K562 (cell line): ENCODE results near the gene AJUBA. TPM values are rescaled to one million over a fixed set of nuclear protein-coding genes. Genes with fewer than 3 reads are reported as not detected.

Source experiments
- ATAC-seq: fragments of 200-7000 bp; cut with Tn5 transposase; 3 replicates; pipeline ENCODE4 v1.9.1; 2020; ENCODE audit warnings: moderate library complexity
- BruUV-seq: library from RNA; stranded (reverse); fragments of 400-500 nt; replicated peaks from 2 replicates; lab custom pipeline; 2021; lab: Mats Ljungman, UMichigan
- CTCF ChIA-PET: fragments of 300-600 bp; formaldehyde crosslinking; extraction: SDS; loops from one replicate; lab custom pipeline; 2021; ENCODE audit warnings: low intra/inter-chr PET ratio; lab: Yijun Ruan, JAX
- POLR2A ChIA-PET: fragments of 300-600, 350-650 bp; sonication (Branson Sonifier 250); formaldehyde crosslinking; extraction: SDS; loops from one replicate; lab custom pipeline; 2021; ENCODE audit warnings: antibody characterized with exemption, inconsistent platforms; lab: Yijun Ruan, JAX
- DNase-seq, 4 experiments: peaks; one replicate each; pipeline versions ENCODE4 v3.0.0 to v3.0.0-alpha.2; 2011 to 2018; ENCODE audit warnings: low spot score in 3 of 4, mixed read lengths in 3 of 4; ENCODE audit errors: extremely low read depth in 1 of 4
- FAIRE-seq: peaks from 2 replicates; lab custom pipeline; 2011; peaks lifted over from hg19 to GRCh38; lab: Jason Lieb, UNC
- H2AFZ ChIP-seq: 2 replicates; pipeline ENCODE4 v1.6.0; 2011; ENCODE audit warnings: low read depth, low read length, control low read depth, inconsistent platforms
- H3K27ac ChIP-seq: fragments of 200-600 bp; 3 replicates; pipeline ENCODE4 v1.8.0; 2011; ENCODE audit warnings: low read depth, mild to moderate bottlenecking, control low read depth, inconsistent platforms, low read length, moderate library complexity, mixed read lengths; ENCODE audit errors: extremely low read depth
- H3K27me3 ChIP-seq, 2 experiments: fragments of 300-600 bp in 1 of 2; 2 replicates in 1 of 2; 3 replicates in 1 of 2; pipeline versions ENCODE4 v1.6.0 to v1.8.0; 2011; ENCODE audit warnings: inconsistent platforms in 2 of 2, low read length in 2 of 2, mild to moderate bottlenecking in 1 of 2, mixed read lengths in 1 of 2, moderate library complexity in 1 of 2; ENCODE audit not compliant: control insufficient read depth in 2 of 2, insufficient read depth in 2 of 2
- H3K36me3 ChIP-seq: fragments of 300-600 bp; 3 replicates; pipeline ENCODE4 v1.8.0; 2011; ENCODE audit warnings: mild to moderate bottlenecking, low read length, inconsistent platforms; ENCODE audit not compliant: control insufficient read depth, insufficient read depth
- H3K4me1 ChIP-seq, 2 experiments: fragments of 200-600 bp in 1 of 2; replicated peaks in 1 of 2; 2 replicates in 1 of 2; 3 replicates in 1 of 2; pipeline versions ENCODE4 v1.5.1 to v1.8.0; 2011; ENCODE audit warnings: inconsistent platforms in 2 of 2, low read length in 2 of 2, mild to moderate bottlenecking in 1 of 2, mixed read lengths in 1 of 2, moderate library complexity in 1 of 2; ENCODE audit not compliant: control insufficient read depth in 2 of 2, insufficient read depth in 2 of 2
- H3K4me2 ChIP-seq: 2 replicates; pipeline ENCODE4 v1.6.1; 2011; ENCODE audit warnings: low read length, control low read depth, inconsistent platforms, mixed read lengths; ENCODE audit not compliant: insufficient read depth
- H3K4me3 ChIP-seq: fragments of 200-600 bp; sonication (generic), shearing (Covaris generic); 2 replicates; pipeline ENCODE4 v1.5.1; 2016; ENCODE audit warnings: control low read depth, inconsistent platforms
- H3K79me2 ChIP-seq: fragments of 200-600 bp; 3 replicates; pipeline ENCODE4 v1.8.0; 2011; ENCODE audit warnings: low read length, inconsistent platforms; ENCODE audit not compliant: control insufficient read depth, insufficient read depth
- H3K9ac ChIP-seq, 2 experiments: 2 replicates each; pipeline versions ENCODE4 v1.6.0 to v1.6.1; 2011; ENCODE audit warnings: low read depth in 2 of 2, low read length in 2 of 2, control low read depth in 1 of 2, inconsistent platforms in 1 of 2, mild to moderate bottlenecking in 1 of 2, mixed read lengths in 1 of 2; ENCODE audit not compliant: insufficient read depth in 1 of 2
- H3K9me1 ChIP-seq: one replicate; pipeline ENCODE4 v1.6.0; 2011; ENCODE audit warnings: inconsistent platforms, mild to moderate bottlenecking, low read length, moderate library complexity; ENCODE audit not compliant: control insufficient read depth, insufficient read depth
- H3K9me3 ChIP-seq: replicated peaks from 2 replicates; pipeline ENCODE4 v1.5.1; 2011; ENCODE audit warnings: low read depth, low read length, inconsistent platforms; ENCODE audit not compliant: control insufficient read depth, insufficient read depth
- H4K20me1 ChIP-seq: replicated peaks from 2 replicates; pipeline ENCODE4 v1.6.1; 2011; ENCODE audit warnings: low read length, inconsistent platforms, mixed read lengths; ENCODE audit not compliant: control insufficient read depth, insufficient read depth
- DMBX1 ChIP-seq: fragments of 250-450 bp; sonication (Bioruptor Pico); IDR thresholded peaks from 2 replicates; pipeline ENCODE4 v1.8.0; 2022; ENCODE audit warnings: inconsistent platforms, mild to moderate bottlenecking, moderate library complexity, borderline replicate concordance
- E2F5 ChIP-seq: sonication (generic); formaldehyde crosslinking; IDR thresholded peaks from 2 replicates; pipeline ENCODE4 v1.8.0; 2022; ENCODE audit warnings: mild to moderate bottlenecking, missing genetic modification reagents
- LARP7 ChIP-seq: fragments of 450-650 bp; IDR thresholded peaks from 2 replicates; pipeline ENCODE4 v1.6.1; 2016
- POLR2G ChIP-seq: fragments of 200-400 bp; formaldehyde crosslinking; IDR thresholded peaks from 2 replicates; pipeline ENCODE4 v1.6.1; 2017; ENCODE audit warnings: low read depth, mild to moderate bottlenecking, antibody characterized with exemption, low read length, moderate library complexity
- WGBS: fragments of 100-300 bp; shearing (Covaris generic); methylation state at CpG from one replicate; pipeline ENCODE4 v1.1.6; 2016; ENCODE audit warnings: low coverage, mixed read lengths; ENCODE audit not compliant: insufficient coverage; ENCODE audit errors: missing lambda C conversion rate; 5-methylcytosine and 5-hydroxymethylcytosine counted together
- in situ Hi-C: fragments of 300-500 bp; cut with MboI; formaldehyde crosslinking; loops from 4 replicates; pipeline ENCODE4 v1.15.0; 2018; ENCODE audit warnings: inconsistent platforms, mixed read lengths
- intact Hi-C: fragments of 100-400 bp; cut with micrococcal nuclease; formaldehyde crosslinking; loops from 2 replicates; pipeline ENCODE4 v1.14.2; 2022
- polyA plus RNA-seq, 8 experiments: library from polyadenylated mRNA; depleted of rRNA in 4 of 8; stranded (reverse) in 5 of 8; unstranded in 3 of 8; fragments of >200 nt; fragmentation: Nextera tagmentation in 2 of 8; fragmentation: Illumina TruSeq in 1 of 8; extraction: Ambion mirVana in 2 of 8; extraction: Trizol in 1 of 8; gene quantifications; 2 replicates each; pipeline versions ENCODE4 v1.2.1 to v1.2.3, GENCODE V29; 2011 to 2014; ENCODE audit warnings: inconsistent platforms in 1 of 8, missing spikeins in 1 of 8
- total RNA-seq, 7 experiments: library from RNA; depleted of rRNA in 6 of 7; stranded (reverse); fragments of >200 nt in 6 of 7; fragmentation: Illumina TruSeq in 2 of 7; extraction: Trizol in 2 of 7; gene quantifications; 2 replicates each; pipeline versions ENCODE4 v1.2.1 to v1.2.3, GENCODE V29; 2011 to 2021; ENCODE audit warnings: low replicate concordance in 1 of 7

AJUBA gene
- total and polyA plus RNA-seq, 9 of the 15 experiments (the other 6 are each of a cell fraction or from before 2014, with no cell fraction given) = 0.73 to 4.7 (median 2.8) TPM

GRCh38 chr14:22962061-22962676 lies 20.2 kb downstream of the AJUBA start:
- no peak for DNase-seq
- peaks cover 12 to 19% of the 10 kb centered on the region in 2 experiments; a peak in 4 of 5 replicates for H3K4me1 ChIP-seq
- in situ Hi-C loops = no loop called here
- ChIA-PET POLR2A (interaction anchor here (1.1 to 1.5 kb wide), 3 partner anchors 11 to 21 kb away, joined by 3 to 6 read pairs (median 4); partner anchors contain the start of gene AJUBA), CTCF (no interaction called here)
- H4K20me1 ChIP-seq = no peaks in the 10 kb centered on the region
- FAIRE-seq = no peak
- no peak overlapping the region for H3K9ac ChIP-seq
- BruUV-seq = no TSS peak
- H3K27ac ChIP-seq = no peak overlapping the region
- ATAC-seq = no peak
- no peaks in the 10 kb centered on the region for H3K36me3 ChIP-seq
- H2AFZ ChIP-seq = no peak overlapping the region
- no peaks in the 10 kb centered on the region; the same call in 2 of the 3 replicates for H3K79me2 ChIP-seq
- no peak overlapping the region for H3K4me2 ChIP-seq
- H3K4me3 ChIP-seq = no peak overlapping the region
- H3K9me1 ChIP-seq = no peaks in the 10 kb centered on the region
- intact Hi-C loops = no loop called here
- 82% methylated on average over 6 of the region's 6 CpGs for WGBS
- H3K27me3 ChIP-seq = no peaks in the 10 kb centered on the region
- no peaks in the 10 kb centered on the region for H3K9me3 ChIP-seq
- TF ChIP-seq DMBX1 (CRISPR knock-in tag) (peak; percentile 44; the same call in 1 of the 2 replicates), LARP7 (no peak), POLR2G (no peak), E2F5 (CRISPR knock-in tag) (no peak)
- TF ChIP-seq, all 486 proteins: peak for 1
